HUES48 (cell line): ENCODE results near the gene C1orf105.

Source experiments
- H3K27ac ChIP-seq: one replicate; pipeline ENCODE4 v1.7.0; 2013; ENCODE audit warnings: low read depth, low read length, inconsistent platforms
- H3K27me3 ChIP-seq: 2 replicates; pipeline ENCODE4 v1.6.1; 2013; ENCODE audit warnings: mild to moderate bottlenecking, low read length; ENCODE audit not compliant: control insufficient read depth, insufficient read depth
- H3K36me3 ChIP-seq: 2 replicates; pipeline ENCODE4 v1.6.1; 2013; ENCODE audit warnings: low read length; ENCODE audit not compliant: control insufficient read depth, insufficient read depth
- H3K4me1 ChIP-seq: 2 replicates; pipeline ENCODE4 v1.6.1; 2013; ENCODE audit warnings: mild to moderate bottlenecking, low read length; ENCODE audit not compliant: control insufficient read depth, insufficient read depth
- H3K4me3 ChIP-seq: 2 replicates; pipeline ENCODE4 v1.5.1; 2013; ENCODE audit warnings: mild to moderate bottlenecking, low read depth, low read length
- H3K9ac ChIP-seq: 2 replicates; pipeline ENCODE4 v1.6.1; 2013; ENCODE audit warnings: mild to moderate bottlenecking, low read depth, low read length, moderate library complexity
- H3K9me3 ChIP-seq: 2 replicates; pipeline ENCODE4 v1.6.1; 2013; ENCODE audit warnings: low read length; ENCODE audit not compliant: control insufficient read depth, insufficient read depth

C1orf105 gene

GRCh38 chr1:172473302-172473701 lies 52.8 kb downstream of the C1orf105 start:
- Histone ChIP-seq H3K27ac (no peak overlapping the region), H3K9ac (no peak overlapping the region)

GRCh38 chr1:172473842-172474241 lies 53.4 kb downstream of the C1orf105 start:
- Histone ChIP-seq H3K27me3 (no peaks in the 10 kb centered on the region), H3K4me3 (no peak overlapping the region), H3K9ac (no peak overlapping the region), H3K9me3 (no peaks in the 10 kb centered on the region), H3K36me3 (no peaks in the 10 kb centered on the region), H3K4me1 (no peaks in the 10 kb centered on the region), H3K27ac (no peak overlapping the region)

More at GRCh38 chr1:172473302-172473701, 52.8 kb downstream of the C1orf105 start:
- no peaks in the 10 kb centered on the region for H3K4me1 ChIP-seq
- no peak overlapping the region for H3K4me3 ChIP-seq
- H3K36me3 ChIP-seq, result no peaks in the 10 kb centered on the region
- H3K9me3 ChIP-seq, result no peaks in the 10 kb centered on the region
- no peaks in the 10 kb centered on the region for H3K27me3 ChIP-seq

- no peaks in the 10 kb centered on the region for H3K9me3 ChIP-seq
- H3K4me3 ChIP-seq, result no peak overlapping the region
- peaks cover 4% of the 10 kb centered on the region; the same call in 1 of the 2 replicates for H3K4me1 ChIP-seq
- no peak overlapping the region for H3K27ac ChIP-seq
- no peak overlapping the region for H3K9ac ChIP-seq
- H3K36me3 ChIP-seq, result no peaks in the 10 kb centered on the region
- no peaks in the 10 kb centered on the region for H3K27me3 ChIP-seq
These were observed 55.8 kb downstream of the C1orf105 start for GRCh38 chr1:172476218-172476811.

- no peaks in the 10 kb centered on the region for H3K9me3 ChIP-seq
- no peak overlapping the region for H3K4me3 ChIP-seq
- H3K9ac ChIP-seq, result no peak overlapping the region
- H3K36me3 ChIP-seq, result no peaks in the 10 kb centered on the region
- H3K4me1 ChIP-seq, result peaks cover 4% of the 10 kb centered on the region; the same call in 1 of the 2 replicates
- H3K27me3 ChIP-seq, result no peaks in the 10 kb centered on the region
- no peak overlapping the region for H3K27ac ChIP-seq
These were observed 56.7 kb downstream of the C1orf105 start for GRCh38 chr1:172477216-172477615.

- H3K9ac ChIP-seq, result no peak overlapping the region
- H3K4me3 ChIP-seq, result no peak overlapping the region
- H3K27ac ChIP-seq, result no peak overlapping the region
- H3K9me3 ChIP-seq, result no peaks in the 10 kb centered on the region
- H3K4me1 ChIP-seq, result peaks cover 4% of the 10 kb centered on the region; the same call in 1 of the 2 replicates
- H3K27me3 ChIP-seq, result no peaks in the 10 kb centered on the region
- no peaks in the 10 kb centered on the region for H3K36me3 ChIP-seq
These were observed 57.3 kb downstream of the C1orf105 start for GRCh38 chr1:172477741-172478140.

GRCh38 chr1:172478485-172478884 lies 58.0 kb downstream of the C1orf105 start:
- Histone ChIP-seq H3K9ac (no peak overlapping the region), H3K36me3 (no peaks in the 10 kb centered on the region), H3K4me1 (peaks cover 4% of the 10 kb centered on the region; the same call in 1 of the 2 replicates), H3K27me3 (no peaks in the 10 kb centered on the region), H3K4me3 (no peak overlapping the region), H3K27ac (no peak overlapping the region), H3K9me3 (no peaks in the 10 kb centered on the region)

- Histone ChIP-seq H3K27me3 (no peaks in the 10 kb centered on the region), H3K9ac (no peak overlapping the region), H3K36me3 (no peaks in the 10 kb centered on the region), H3K4me3 (no peak overlapping the region), H3K4me1 (peaks cover 4% of the 10 kb centered on the region; the same call in 1 of the 2 replicates), H3K27ac (no peak overlapping the region), H3K9me3 (no peaks in the 10 kb centered on the region)
These were observed 59.9 kb downstream of the C1orf105 start for GRCh38 chr1:172480431-172480830.

- Histone ChIP-seq H3K4me1 (peaks cover 4% of the 10 kb centered on the region; the same call in 1 of the 2 replicates), H3K9ac (no peak overlapping the region), H3K27me3 (no peaks in the 10 kb centered on the region), H3K27ac (no peak overlapping the region), H3K36me3 (no peaks in the 10 kb centered on the region), H3K4me3 (no peak overlapping the region), H3K9me3 (no peaks in the 10 kb centered on the region)
These were observed 61.6 kb downstream of the C1orf105 start for GRCh38 chr1:172482044-172482443.

GRCh38 chr1:172483448-172483847 lies 63.0 kb downstream of the C1orf105 start:
- no peak overlapping the region for H3K4me3 ChIP-seq
- no peaks in the 10 kb centered on the region for H3K36me3 ChIP-seq
- no peak overlapping the region for H3K9ac ChIP-seq
- no peaks in the 10 kb centered on the region for H3K9me3 ChIP-seq
- no peak overlapping the region for H3K27ac ChIP-seq
- peaks cover 4% of the 10 kb centered on the region; the same call in 1 of the 2 replicates for H3K4me1 ChIP-seq
- H3K27me3 ChIP-seq, result no peaks in the 10 kb centered on the region

GRCh38 chr1:172484252-172484651 lies 63.8 kb downstream of the C1orf105 start:
- Histone ChIP-seq H3K4me1 (peaks cover 4% of the 10 kb centered on the region; the same call in 1 of the 2 replicates), H3K9me3 (no peaks in the 10 kb centered on the region), H3K4me3 (no peak overlapping the region), H3K9ac (no peak overlapping the region), H3K36me3 (no peaks in the 10 kb centered on the region), H3K27me3 (no peaks in the 10 kb centered on the region), H3K27ac (no peak overlapping the region)

- Histone ChIP-seq H3K27me3 (no peaks in the 10 kb centered on the region), H3K4me3 (no peak overlapping the region), H3K36me3 (no peaks in the 10 kb centered on the region), H3K9me3 (no peaks in the 10 kb centered on the region), H3K27ac (no peak overlapping the region), H3K4me1 (no peaks in the 10 kb centered on the region), H3K9ac (no peak overlapping the region)
These were observed 65.1 kb downstream of the C1orf105 start for GRCh38 chr1:172485626-172486025.
